Measurements from ENCODE around the gene RTTN.

GRCh38 chr18:70176537-70176936 is 28.9 kb downstream of the RTTN start:
- TF ChIP-seq, protein P1, sequence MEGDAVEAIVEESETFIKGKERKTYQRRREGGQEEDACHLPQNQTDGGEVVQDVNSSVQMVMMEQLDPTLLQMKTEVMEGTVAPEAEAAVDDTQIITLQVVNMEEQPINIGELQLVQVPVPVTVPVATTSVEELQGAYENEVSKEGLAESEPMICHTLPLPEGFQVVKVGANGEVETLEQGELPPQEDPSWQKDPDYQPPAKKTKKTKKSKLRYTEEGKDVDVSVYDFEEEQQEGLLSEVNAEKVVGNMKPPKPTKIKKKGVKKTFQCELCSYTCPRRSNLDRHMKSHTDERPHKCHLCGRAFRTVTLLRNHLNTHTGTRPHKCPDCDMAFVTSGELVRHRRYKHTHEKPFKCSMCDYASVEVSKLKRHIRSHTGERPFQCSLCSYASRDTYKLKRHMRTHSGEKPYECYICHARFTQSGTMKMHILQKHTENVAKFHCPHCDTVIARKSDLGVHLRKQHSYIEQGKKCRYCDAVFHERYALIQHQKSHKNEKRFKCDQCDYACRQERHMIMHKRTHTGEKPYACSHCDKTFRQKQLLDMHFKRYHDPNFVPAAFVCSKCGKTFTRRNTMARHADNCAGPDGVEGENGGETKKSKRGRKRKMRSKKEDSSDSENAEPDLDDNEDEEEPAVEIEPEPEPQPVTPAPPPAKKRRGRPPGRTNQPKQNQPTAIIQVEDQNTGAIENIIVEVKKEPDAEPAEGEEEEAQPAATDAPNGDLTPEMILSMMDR (IDR thresholded peaks at IDR 0.05) = no peak
- TF ChIP-seq POLR2A (IDR thresholded peaks at IDR 0.05) = no peak

All from body of pancreas (tissue), 4 donors.